ENCODE results near the gene PPM1A.

Gene PPM1A

GRCh38 chr14:60323199-60323896 is 74.3 kb downstream of the PPM1A start:
- DNase-seq (ENCODE audit: low read depth), result no peak

GRCh38 chr14:60324837-60325236 is 75.8 kb downstream of the PPM1A start:
- DNase-seq (ENCODE audit: low read depth), result no peak

- DNase-seq (ENCODE audit: low read depth), result no peak
Measured at GRCh38 chr14:60326274-60326673, 77.3 kb downstream of the PPM1A start.

GRCh38 chr14:60327447-60328331 is 78.7 kb downstream of the PPM1A start:
- DNase-seq (ENCODE audit: low read depth), result no peak

- DNase-seq (ENCODE audit: low read depth), result no peak
Measured at GRCh38 chr14:60328583-60328982, 79.6 kb downstream of the PPM1A start.

GRCh38 chr14:60329274-60329673 is 80.3 kb downstream of the PPM1A start:
- no peak for DNase-seq (ENCODE audit: low read depth)

- DNase-seq (ENCODE audit: low read depth), result peak; percentile 53
Measured at GRCh38 chr14:60331201-60332045, 82.4 kb downstream of the PPM1A start.

- no peak for DNase-seq (ENCODE audit: low read depth)
Measured at GRCh38 chr14:60332046-60332399, 83.0 kb downstream of the PPM1A start.

- no peak for DNase-seq (ENCODE audit: low read depth)
Measured at GRCh38 chr14:60332869-60333268, 83.8 kb downstream of the PPM1A start.

GRCh38 chr14:60339571-60339970 is 90.5 kb downstream of the PPM1A start:
- no peak for DNase-seq (ENCODE audit: low read depth)

- no peak for DNase-seq (ENCODE audit: low read depth)
Measured at GRCh38 chr14:60343571-60344071, 94.6 kb downstream of the PPM1A start.

GRCh38 chr14:60344751-60345150 is 95.7 kb downstream of the PPM1A start:
- no peak for DNase-seq (ENCODE audit: low read depth)

GRCh38 chr14:60346706-60347105 is 97.7 kb downstream of the PPM1A start:
- no peak for DNase-seq (ENCODE audit: low read depth)

GRCh38 chr14:60348211-60348610 is 99.2 kb downstream of the PPM1A start:
- no peak for DNase-seq (ENCODE audit: low read depth)
